Neural cell (in vitro differentiated cells): ENCODE data around the gene AFF1. TPM values are rescaled to one million over a fixed set of nuclear protein-coding genes. Genes with fewer than 3 reads are reported as not detected.

Experiments used
- H2AFZ ChIP-seq: fragments of 200-600, 300-800 bp; sonication (generic), shearing (Covaris generic); 2 replicates; pipeline ENCODE4 v1.6.0; 2014; ENCODE audit warnings: low read depth, mild to moderate bottlenecking, antibody characterized with exemption, low read length, moderate library complexity
- H3F3A ChIP-seq: fragments of 200-600 bp; shearing (Covaris generic); 2 replicates; pipeline ENCODE4 v1.6.1; 2016; ENCODE audit warnings: mild to moderate bottlenecking, moderate library complexity, mixed read lengths, antibody characterized with exemption, low read length; ENCODE audit not compliant: insufficient read depth, poor library complexity, severe bottlenecking
- H3K27ac ChIP-seq: fragments of 200-600, 300-800 bp; sonication (generic), shearing (Covaris generic); 2 replicates; pipeline ENCODE4 v1.5.1; 2014; ENCODE audit warnings: mild to moderate bottlenecking, low read length, moderate library complexity
- H3K27me3 ChIP-seq: fragments of 300-800, 200-600 bp; sonication (generic), shearing (Covaris generic); 2 replicates; pipeline ENCODE4 v1.6.0; 2014; ENCODE audit warnings: mild to moderate bottlenecking, low read depth, low read length, moderate library complexity; ENCODE audit not compliant: insufficient read depth
- H3K36me3 ChIP-seq: fragments of 300-800, 200-600 bp; sonication (generic), shearing (Covaris generic); 2 replicates; pipeline ENCODE4 v1.5.1; 2014; ENCODE audit warnings: mild to moderate bottlenecking, antibody characterized with exemption, low read length, moderate library complexity; ENCODE audit not compliant: insufficient read depth
- H3K4me2 ChIP-seq: fragments of 300-800, 200-600 bp; sonication (generic), shearing (Covaris generic); 2 replicates; pipeline ENCODE4 v1.6.0; 2014; ENCODE audit warnings: mild to moderate bottlenecking, low read length
- H3K4me3 ChIP-seq: fragments of 300-800, 200-600 bp; sonication (generic), shearing (Covaris generic); 2 replicates; pipeline ENCODE4 v1.5.1; 2014; ENCODE audit warnings: mild to moderate bottlenecking, low read length, moderate library complexity
- H3K79me2 ChIP-seq: fragments of 200-600 bp; shearing (Covaris generic); replicated peaks from 2 replicates; pipeline ENCODE4 v1.6.0; 2014; ENCODE audit warnings: mild to moderate bottlenecking, low read length, moderate library complexity; ENCODE audit not compliant: insufficient read depth
- H3K9ac ChIP-seq: fragments of 300-800, 200-600 bp; sonication (generic), shearing (Covaris generic); 2 replicates; pipeline ENCODE4 v1.6.1; 2016; ENCODE audit warnings: mild to moderate bottlenecking, low read length, mixed read lengths
- H3K9me2 ChIP-seq: fragments of 200-600 bp; shearing (Covaris generic); 2 replicates; pipeline ENCODE4 v1.6.1; 2016; ENCODE audit warnings: mild to moderate bottlenecking, low read length, mixed read lengths; ENCODE audit not compliant: insufficient read depth
- H3K9me3 ChIP-seq: fragments of 200-600, 300-800 bp; sonication (generic), shearing (Covaris generic); 2 replicates; pipeline ENCODE4 v1.6.1; 2016; ENCODE audit warnings: mild to moderate bottlenecking, mixed run types, low read length, moderate library complexity, mixed read lengths
- H4K20me1 ChIP-seq: fragments of 200-600 bp; shearing (Covaris generic); 2 replicates; pipeline ENCODE4 v1.6.1; 2016; ENCODE audit warnings: mild to moderate bottlenecking, mixed run types; ENCODE audit not compliant: insufficient read depth
- EP300 ChIP-seq: fragments of 450-650 bp; conservative IDR thresholded peaks from 2 replicates; pipeline ENCODE4 v1.6.1; 2014; ENCODE audit warnings: antibody characterized with exemption, mild to moderate bottlenecking, moderate library complexity; ENCODE audit not compliant: poor library complexity, severe bottlenecking
- EZH2 ChIP-seq: fragments of 200-600, 300-800 bp; shearing (Covaris generic), sonication (generic); IDR thresholded peaks from 2 replicates; pipeline ENCODE4 v1.6.1; 2014; ENCODE audit warnings: antibody characterized with exemption, low read length, borderline replicate concordance, mild to moderate bottlenecking; ENCODE audit not compliant: insufficient read depth, poor library complexity, severe bottlenecking
- MXI1 ChIP-seq: fragments of 450-650 bp; conservative IDR thresholded peaks from 2 replicates; pipeline ENCODE4 v1.6.1; 2014; ENCODE audit warnings: antibody characterized with exemption, mild to moderate bottlenecking; ENCODE audit not compliant: poor library complexity, severe bottlenecking
- POLR2AphosphoS5 ChIP-seq: IDR thresholded peaks from 2 replicates; pipeline ENCODE4 v1.6.1; 2012
- RAD21 ChIP-seq: fragments of 450-650 bp; conservative IDR thresholded peaks from 2 replicates; pipeline ENCODE4 v1.6.1; 2014; ENCODE audit warnings: antibody characterized with exemption, mild to moderate bottlenecking, moderate library complexity
- SMC3 ChIP-seq: fragments of 450-650 bp; conservative IDR thresholded peaks from 2 replicates; pipeline ENCODE4 v1.6.1; 2014; ENCODE audit warnings: antibody characterized with exemption, mild to moderate bottlenecking, moderate library complexity; ENCODE audit not compliant: poor library complexity
- TAF1 ChIP-seq: IDR thresholded peaks from 2 replicates; pipeline ENCODE4 v1.6.1; 2012; ENCODE audit warnings: low read depth
- polyA plus RNA-seq: library from polyadenylated mRNA; depleted of rRNA; stranded (reverse); fragments of >200 nt; gene quantifications from 2 replicates; pipeline ENCODE4 v1.2.3, GENCODE V29; 2014
- TF ChIP-seq, protein P1 (sequence below): IDR thresholded peaks from 2 replicates; pipeline ENCODE4 v1.6.1; 2012; ENCODE audit warnings: borderline replicate concordance
- TF ChIP-seq, protein P2 (sequence below): fragments of 450-650 bp; IDR thresholded peaks from 2 replicates; pipeline ENCODE4 v1.5.1; 2014; ENCODE audit warnings: antibody characterized with exemption, mild to moderate bottlenecking, moderate library complexity; ENCODE audit not compliant: poor library complexity, severe bottlenecking

The AFF1 gene
- polyA plus RNA-seq, 1 donor from 2014 or later, result 0.63 TPM

DNA sequence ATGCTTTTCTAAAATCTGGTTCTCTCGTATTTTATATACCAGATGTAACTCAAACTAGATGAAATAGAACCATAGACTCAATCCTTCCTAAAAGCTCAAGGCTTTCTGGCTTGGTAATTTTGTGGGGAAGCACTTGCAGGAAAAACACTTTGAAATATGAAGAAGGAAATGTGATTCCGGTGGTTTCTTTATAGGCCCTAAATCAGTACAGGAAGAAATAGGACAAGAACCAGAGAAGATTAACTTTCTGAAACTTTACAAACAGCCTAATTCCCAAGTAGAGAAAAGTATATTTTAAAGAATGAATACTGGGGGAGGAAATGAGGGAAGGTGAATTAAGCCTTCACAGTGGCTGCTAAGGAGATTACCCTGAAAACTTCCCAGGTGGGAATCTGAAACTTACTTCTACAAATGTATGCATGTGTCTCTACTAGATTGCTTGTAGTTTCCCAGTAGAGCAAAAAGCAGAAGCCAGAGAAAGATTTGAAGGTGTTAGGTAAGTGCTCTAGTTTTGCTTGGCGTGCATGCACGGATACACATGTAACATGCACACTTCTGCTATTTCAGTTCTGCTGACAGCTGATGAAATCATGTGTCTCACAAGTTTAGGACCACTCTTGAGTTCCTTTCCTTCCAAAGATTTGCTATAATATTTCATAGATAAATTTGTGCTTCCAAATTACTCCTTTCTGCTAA, 92.1 kb downstream of the AFF1 start:
- Histone ChIP-seq H3K79me2 (peaks cover 30% of the 10 kb centered on the region), H3K27me3 (no peaks in the 10 kb centered on the region), H3K4me2 (no peak overlapping the region)

DNA sequence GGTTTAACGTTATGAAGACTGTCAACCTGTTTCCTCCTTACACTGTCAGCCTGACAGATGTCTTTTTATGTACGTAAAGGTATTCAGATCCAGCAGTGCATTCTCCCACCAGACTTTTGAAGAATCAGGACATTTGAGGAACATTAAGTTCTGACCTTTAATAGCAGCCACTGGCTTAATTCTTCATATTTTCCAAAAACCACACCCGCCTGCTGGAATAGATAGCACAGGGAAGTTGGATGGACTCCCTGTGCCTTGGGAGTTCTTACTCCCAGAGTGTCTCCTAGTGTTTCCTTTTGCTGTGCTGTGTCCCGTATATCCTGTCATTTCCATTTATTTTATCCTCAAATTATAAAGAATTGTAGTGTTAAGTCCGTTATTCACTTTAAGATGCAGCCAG, 94.5 kb downstream of the AFF1 start:
- H3K9ac ChIP-seq, result no peak overlapping the region
- no peaks in the 10 kb centered on the region for H3K9me2 ChIP-seq
- H3K27me3 ChIP-seq, result no peaks in the 10 kb centered on the region
- H3F3A ChIP-seq, result no peaks in the 10 kb centered on the region
- H3K9me3 ChIP-seq, result no peaks in the 10 kb centered on the region
- H3K4me3 ChIP-seq, result no peak overlapping the region
- no peak overlapping the region for H3K4me2 ChIP-seq
- H2AFZ ChIP-seq, result no peak overlapping the region
- TF ChIP-seq, protein P1, sequence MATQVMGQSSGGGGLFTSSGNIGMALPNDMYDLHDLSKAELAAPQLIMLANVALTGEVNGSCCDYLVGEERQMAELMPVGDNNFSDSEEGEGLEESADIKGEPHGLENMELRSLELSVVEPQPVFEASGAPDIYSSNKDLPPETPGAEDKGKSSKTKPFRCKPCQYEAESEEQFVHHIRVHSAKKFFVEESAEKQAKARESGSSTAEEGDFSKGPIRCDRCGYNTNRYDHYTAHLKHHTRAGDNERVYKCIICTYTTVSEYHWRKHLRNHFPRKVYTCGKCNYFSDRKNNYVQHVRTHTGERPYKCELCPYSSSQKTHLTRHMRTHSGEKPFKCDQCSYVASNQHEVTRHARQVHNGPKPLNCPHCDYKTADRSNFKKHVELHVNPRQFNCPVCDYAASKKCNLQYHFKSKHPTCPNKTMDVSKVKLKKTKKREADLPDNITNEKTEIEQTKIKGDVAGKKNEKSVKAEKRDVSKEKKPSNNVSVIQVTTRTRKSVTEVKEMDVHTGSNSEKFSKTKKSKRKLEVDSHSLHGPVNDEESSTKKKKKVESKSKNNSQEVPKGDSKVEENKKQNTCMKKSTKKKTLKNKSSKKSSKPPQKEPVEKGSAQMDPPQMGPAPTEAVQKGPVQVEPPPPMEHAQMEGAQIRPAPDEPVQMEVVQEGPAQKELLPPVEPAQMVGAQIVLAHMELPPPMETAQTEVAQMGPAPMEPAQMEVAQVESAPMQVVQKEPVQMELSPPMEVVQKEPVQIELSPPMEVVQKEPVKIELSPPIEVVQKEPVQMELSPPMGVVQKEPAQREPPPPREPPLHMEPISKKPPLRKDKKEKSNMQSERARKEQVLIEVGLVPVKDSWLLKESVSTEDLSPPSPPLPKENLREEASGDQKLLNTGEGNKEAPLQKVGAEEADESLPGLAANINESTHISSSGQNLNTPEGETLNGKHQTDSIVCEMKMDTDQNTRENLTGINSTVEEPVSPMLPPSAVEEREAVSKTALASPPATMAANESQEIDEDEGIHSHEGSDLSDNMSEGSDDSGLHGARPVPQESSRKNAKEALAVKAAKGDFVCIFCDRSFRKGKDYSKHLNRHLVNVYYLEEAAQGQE, result no peak
- TF ChIP-seq EP300 (peak; percentile 13), MXI1 (no peak)
- no peaks in the 10 kb centered on the region for H4K20me1 ChIP-seq
- no peak overlapping the region for H3K27ac ChIP-seq
- no peaks in the 10 kb centered on the region for H3K36me3 ChIP-seq
- peaks cover 25% of the 10 kb centered on the region for H3K79me2 ChIP-seq

More for the DNA sequence above, 92.1 kb downstream of the AFF1 start:
- no peak overlapping the region for H3K27ac ChIP-seq
- TF ChIP-seq MXI1, result no peak
- no peak for TF ChIP-seq RAD21
- TF ChIP-seq, protein P2, sequence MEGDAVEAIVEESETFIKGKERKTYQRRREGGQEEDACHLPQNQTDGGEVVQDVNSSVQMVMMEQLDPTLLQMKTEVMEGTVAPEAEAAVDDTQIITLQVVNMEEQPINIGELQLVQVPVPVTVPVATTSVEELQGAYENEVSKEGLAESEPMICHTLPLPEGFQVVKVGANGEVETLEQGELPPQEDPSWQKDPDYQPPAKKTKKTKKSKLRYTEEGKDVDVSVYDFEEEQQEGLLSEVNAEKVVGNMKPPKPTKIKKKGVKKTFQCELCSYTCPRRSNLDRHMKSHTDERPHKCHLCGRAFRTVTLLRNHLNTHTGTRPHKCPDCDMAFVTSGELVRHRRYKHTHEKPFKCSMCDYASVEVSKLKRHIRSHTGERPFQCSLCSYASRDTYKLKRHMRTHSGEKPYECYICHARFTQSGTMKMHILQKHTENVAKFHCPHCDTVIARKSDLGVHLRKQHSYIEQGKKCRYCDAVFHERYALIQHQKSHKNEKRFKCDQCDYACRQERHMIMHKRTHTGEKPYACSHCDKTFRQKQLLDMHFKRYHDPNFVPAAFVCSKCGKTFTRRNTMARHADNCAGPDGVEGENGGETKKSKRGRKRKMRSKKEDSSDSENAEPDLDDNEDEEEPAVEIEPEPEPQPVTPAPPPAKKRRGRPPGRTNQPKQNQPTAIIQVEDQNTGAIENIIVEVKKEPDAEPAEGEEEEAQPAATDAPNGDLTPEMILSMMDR, result no peak
- no peak for TF ChIP-seq EZH2
- no peak for TF ChIP-seq TAF1
- TF ChIP-seq SMC3, result no peak
- no peak for TF ChIP-seq POLR2AphosphoS5
- no peak for TF ChIP-seq EP300
- TF ChIP-seq, protein P1, result no peak
- H3K4me3 ChIP-seq, result no peak overlapping the region
- H2AFZ ChIP-seq, result no peak overlapping the region
- H3K9ac ChIP-seq, result no peak overlapping the region
- H4K20me1 ChIP-seq, result no peaks in the 10 kb centered on the region
- no peaks in the 10 kb centered on the region for H3F3A ChIP-seq
- no peaks in the 10 kb centered on the region for H3K36me3 ChIP-seq
- H3K9me2 ChIP-seq, result no peaks in the 10 kb centered on the region
- H3K9me3 ChIP-seq, result no peaks in the 10 kb centered on the region
